NCI-H1092 (cell line): ENCODE measurements around the gene SLC43A1.
A peak's percentile ranks its signal among the peaks of the same experiment; 100 is the strongest.

Experiments
- DNase-seq: peaks from one replicate; lab custom pipeline; 2025; lab: John Stamatoyannopoulos, UW

SLC43A1 gene

DNA sequence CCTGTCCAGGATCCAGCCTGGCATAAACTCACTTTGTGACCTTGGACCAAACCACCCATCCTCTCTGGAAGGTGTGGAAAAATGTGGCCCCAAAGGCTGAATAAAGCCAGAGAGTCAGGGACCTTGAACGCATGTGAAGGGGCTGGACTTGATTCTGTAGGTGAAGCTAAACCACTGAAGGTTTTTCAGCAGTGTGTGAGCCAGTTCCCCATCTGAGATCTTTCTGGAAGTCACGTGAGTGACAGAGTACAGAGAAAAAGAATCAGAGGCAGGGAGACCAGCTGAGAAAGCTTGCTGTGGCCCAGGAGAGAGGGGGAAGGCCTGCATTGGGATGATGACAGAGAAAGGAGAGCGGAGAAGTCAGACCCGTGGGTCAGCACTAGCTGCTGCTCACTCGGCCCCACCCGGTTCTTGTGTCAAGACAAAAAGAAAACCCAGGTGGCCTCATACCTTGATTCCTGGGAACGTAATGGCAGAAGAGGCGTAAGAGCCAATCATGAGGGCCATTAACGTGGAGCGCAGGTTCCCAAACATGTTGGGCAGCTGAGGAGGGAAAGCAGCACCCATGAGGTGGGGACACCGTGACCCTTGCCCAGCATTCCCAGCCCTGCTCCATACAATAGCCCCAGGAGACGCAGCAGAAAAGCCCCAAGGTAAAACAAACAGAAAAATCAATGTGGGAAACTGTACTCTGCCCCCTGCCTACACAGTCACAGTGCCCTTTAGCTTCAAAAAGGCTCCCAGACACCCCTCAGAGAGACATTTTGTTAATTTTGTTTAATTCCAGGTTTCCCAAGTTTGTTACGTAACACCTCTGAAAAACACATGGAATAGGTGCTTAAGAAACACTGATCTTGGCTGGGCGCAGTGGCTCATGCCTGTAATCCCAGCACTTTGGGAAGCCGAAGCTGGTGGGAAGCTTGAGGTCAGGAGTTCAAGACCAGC lies 17.9 kb downstream of the SLC43A1 start:
- DNase-seq, result no peak

DNA sequence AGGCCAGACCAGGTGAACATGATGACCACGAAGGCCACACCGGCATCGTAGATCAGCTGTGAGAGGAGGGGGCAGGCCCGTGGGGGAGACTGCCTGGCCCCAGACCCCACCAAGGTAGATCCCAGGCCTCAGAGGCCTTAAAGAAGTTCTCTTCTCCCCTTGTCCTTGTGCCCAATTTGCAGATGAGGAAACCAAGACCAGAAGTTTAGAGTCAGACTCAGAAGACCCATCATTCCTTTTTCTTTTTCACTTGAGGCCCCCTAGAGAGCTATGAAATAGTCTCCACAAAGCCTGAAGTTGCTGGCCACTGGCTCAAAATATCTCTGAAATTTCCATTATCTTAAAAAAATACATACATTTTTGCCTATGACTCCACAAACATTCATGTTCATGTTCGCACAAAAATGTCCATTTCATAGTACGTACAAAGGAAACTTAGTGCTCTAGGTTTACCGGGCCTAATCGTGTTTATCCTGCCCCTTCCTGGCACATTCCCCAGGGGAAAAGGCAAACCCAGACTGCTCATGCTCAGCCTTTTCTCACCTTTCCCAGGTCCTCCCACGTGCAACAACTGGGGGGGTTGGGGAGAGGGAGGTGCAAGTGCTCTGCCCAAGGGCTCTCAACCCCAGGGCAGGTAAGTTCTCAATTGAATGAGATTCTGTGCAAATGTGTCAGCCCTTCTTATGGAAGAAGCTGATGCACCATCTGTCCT lies 19.2 kb downstream of the SLC43A1 start:
- DNase-seq, result no peak

DNA sequence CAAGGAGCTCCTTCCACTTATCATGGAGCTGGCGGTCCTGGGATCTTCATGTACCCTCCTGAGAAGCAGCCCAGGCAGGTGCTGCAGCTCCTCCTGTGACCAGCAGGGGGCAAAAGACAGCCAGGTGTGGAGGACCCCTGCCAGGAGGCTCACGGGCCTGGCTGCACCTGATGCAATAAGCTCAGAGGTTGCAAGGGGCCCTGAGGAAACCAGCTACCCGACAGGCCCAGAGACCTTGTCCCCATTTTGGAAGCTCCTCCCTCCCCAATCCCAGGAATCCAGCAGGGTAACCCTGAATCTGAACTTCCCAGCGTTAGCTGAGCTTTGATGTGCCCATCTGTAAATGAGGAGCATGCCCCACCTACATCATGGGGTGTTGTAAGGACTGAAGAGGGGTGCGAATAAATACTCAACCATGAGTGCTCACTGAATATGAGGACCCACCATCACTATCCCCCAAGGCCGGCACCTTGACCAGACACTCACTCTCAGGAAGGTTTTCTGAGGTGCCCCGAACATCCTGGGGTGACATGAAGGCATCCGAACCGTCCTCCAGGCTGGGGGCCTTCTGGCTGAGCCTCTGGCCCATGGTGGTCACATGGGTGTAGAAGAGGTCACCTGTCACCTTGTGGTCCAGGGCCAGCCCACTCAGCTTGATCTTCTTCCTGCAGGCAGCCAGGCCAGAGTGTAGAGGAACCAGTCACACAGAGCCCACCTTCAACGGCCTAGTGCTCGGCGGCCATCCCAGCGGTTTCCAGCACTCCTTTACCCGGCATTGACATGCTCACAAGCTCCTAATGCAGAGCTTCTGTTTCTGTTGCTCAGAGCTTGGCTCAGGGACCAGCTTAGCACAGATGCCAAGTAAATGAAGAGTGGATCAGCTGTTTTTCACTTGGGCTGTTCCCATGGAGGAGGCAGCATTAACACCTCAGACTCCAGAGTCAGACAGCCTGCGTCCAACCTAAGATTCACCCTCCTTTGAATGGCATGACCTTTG lies 21.7 kb downstream of the SLC43A1 start:
- DNase-seq, result peak; percentile 42

- DNase-seq, result peak; percentile 34
Measured at GRCh38 chr11:57491371-57492061, 24.0 kb downstream of the SLC43A1 start.

DNA sequence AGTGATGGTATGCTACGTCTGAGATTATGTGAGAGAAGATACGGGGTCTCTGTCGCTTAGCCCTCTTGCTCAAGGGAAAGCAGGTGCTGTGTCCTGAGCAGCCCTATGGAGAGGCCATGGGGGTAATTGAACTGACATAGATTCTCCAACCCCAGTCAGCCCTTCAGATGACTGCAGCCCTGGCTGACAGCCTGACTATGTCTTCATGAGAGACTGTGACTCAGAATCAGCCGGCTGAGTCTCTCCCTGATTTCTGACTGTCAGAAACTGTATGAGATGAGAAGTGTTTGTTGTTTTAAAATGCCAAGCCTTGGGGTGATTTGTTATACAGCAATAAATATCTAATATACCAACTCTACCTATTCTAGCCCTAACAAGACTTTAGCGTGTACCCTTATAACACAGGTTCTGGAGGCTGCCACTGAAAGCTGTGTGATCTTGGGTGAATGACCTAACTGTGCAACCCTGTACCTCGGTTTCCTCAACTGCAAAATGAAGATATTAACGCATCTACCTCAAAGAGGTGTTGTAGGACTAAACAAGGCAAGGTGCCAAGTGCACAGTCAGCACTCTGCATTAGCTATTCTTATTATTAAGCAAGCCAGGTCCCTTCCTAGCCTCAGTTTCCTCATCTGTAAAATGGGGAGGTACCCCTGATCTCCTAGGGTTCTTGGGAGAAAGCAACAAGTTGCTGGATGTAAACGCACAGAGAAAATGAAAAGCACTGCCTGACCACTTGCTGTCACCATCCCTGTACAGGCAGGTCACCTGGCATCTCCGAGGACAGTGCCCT lies 24.9 kb downstream of the SLC43A1 start:
- DNase-seq, result no peak

GRCh38 chr11:57487920-57488659 lies 27.4 kb downstream of the SLC43A1 start:
- no peak for DNase-seq

DNA sequence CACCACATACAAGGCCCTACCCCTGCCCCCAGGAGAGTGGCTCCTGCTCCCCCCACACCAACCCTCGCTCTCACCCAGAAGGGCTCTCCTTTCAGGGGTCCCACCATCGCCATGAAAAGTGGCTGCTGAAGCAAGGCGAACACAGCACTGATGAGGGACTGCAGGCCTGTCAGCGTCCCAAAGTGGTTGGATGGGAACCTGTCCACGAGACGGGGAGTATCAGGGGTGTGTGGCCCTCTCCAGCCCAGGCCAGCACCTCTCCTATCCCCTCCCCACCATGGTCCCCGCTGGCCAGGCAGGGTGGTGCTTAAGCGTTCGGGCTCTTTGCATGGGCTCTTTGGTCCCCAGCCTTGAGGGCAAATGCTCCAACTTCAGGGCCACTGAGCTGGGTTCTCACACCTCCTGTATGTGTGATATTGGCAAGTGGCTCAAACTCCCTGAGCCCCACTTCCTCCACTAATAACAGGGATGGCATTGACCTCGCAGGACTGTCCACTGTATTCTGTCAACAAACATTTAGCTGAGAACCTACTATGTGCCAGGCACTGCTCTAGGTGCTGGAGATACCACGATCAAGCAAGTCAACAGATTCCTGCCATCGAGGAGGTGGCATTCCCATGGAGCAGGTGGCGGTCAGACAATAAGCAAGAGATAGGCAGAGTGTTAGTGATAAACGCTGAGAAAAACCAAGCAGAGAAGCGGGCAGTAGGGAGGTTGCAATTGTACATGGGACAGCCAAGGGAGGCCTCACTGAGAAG lies 28.3 kb downstream of the SLC43A1 start:
- DNase-seq, result no peak

DNA sequence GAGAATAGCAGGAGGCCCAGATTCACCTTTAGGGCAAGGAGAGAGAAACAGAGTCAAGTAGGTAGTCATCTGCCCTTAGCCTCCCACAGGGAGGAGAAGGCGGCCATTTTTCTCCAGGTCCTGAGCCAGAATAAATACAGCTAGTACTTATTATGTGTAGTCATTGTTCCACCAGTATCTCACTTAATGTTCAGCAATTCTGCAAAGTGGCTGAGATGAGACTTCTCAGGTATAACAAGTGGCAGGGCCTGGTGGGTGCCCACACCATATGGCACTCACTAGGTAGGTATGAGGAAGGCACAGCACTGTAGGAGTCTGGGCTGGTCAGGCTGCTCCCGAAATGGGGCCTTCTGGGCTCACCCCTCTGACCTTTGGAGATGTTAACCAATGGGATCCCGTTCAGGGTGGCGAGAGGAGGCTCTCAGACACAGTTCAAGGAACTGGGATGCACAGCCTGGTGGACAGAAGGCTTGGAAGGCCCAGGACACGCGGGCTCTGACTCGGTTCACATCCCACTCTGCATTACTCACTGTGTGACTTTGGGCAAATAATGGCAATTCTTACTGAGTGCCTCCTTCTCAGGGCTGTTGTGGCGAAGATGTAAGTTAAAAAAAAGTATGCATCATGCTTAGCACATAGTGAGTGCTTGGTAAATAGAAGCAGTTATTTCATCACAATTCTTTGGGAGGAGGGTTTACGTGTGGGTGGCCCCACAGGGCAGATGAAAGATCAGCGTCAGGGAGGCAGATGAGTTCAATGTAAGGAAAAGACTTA lies 30.1 kb downstream of the SLC43A1 start:
- DNase-seq, result no peak

DNA sequence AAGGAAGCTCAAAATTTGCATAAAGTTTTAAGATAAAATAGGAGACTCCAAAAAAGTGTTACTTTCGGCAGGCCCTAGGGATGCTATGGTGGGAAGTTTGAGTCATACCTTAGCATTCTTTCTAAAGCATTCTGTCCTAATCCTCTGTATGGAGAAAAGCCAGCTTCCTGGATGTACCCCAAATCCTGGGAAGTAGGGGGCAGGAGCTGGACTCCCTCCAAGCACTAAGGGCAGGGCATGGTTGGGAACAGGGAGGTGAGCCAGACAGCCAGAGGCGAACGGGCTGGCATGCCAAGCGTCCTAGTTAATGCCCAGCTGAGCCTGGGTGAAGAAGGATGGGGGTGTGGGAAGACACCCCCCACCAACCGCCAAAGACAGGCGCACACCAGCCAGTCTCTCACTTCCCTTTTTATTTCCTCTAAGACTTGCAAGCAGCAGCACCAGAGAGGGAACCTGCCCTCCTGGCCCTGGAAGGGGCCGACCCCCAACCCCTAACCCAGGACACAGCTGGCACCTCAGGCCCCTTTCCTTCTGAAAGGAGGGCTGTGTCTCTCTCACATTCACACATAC lies 31.3 kb downstream of the SLC43A1 start:
- DNase-seq, result no peak

DNA sequence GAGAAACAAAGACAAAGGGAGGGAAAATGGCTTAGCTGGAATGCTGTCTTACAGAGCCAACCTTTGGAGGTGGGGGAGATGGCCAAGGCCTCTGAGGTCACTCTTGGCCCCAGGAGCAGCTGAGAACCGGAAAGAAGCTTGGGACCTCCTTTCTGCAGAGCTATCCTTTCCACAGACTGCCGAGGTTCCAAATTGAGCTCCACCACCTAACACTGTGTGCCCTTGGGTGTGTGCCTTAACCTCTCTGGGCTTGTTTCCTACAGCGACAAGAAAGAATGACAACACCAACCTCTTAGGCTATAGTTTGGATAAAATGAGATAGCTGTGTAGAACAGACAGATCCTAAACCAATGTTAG lies 32.0 kb downstream of the SLC43A1 start:
- DNase-seq, result no peak

DNA sequence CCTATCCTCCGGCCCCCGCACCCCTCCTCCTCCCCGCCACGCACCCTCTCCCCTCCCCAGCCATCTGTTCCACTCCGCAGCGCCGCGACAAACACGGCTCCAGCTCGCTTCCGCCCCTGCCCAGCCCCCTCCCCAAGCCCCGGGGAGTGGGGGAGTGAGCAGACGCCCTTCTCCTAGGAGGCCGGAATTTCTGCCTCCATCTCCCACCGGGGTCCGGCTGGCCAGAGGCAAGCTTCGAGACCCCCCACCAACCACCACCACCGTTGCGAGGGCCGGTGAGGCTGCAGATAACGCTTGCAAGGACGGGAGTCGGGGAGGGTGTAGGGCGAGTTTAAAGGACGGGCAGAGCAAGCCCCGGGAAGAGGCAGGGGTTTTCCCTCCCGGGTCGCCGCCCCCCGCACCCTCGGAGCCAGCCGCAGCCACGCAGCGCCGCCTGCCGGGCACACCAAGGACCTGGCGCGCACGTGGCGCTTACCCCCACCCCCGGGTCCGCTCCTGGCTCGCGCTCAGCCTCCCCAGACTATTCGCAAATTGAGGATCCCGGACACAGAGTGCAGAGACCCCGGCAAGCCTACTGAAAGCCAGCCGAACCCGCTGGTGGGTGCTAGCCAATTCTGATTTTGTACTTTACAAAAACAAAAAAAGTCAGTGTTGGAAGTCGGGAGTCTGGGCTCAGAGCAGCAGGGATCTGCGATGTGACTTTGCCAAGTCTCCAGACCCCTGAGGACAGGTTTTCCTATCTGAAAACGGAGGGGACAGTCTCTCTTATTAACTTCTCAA lies 32.5 kb downstream of the SLC43A1 start:
- peak; percentile 47 for DNase-seq

- no peak for DNase-seq
Measured at GRCh38 chr11:57481915-57482781, 33.4 kb downstream of the SLC43A1 start.

- DNase-seq, result no peak
Measured at GRCh38 chr11:57481315-57481714, 34.2 kb downstream of the SLC43A1 start.

DNA sequence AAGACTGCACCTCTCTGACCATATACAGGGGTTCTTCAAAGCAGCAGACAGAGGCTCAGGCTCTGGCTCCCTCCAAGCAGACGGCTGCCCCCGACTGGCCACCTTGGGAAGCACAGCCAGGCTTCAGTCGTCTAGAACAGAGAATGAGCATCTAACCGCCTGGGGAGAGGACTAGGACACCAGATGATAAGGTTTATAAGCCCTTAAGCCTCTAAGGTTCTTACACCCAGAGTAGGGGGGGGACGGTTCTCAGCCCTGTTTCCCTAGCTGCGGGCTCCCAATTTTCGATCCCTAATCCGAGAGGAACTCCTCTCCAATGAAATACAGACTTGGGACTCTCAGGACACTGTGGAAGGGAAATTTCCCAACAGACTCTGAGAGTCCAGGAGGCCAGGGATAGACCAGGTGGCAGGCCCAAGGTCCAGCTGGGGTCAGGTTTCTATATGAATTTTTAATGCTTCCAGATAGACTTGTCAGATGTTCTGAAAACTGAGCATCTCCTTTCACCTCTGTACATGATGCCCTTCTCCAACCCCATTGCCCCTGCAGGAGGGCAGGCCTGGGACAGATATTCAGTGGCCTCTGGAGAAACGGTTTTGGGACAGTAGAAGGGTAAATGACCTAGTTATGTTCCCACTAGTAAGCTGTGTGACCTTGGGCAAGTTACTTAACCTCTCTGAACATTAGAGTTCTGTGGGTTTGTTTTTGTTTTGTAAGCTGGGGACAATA lies 34.9 kb downstream of the SLC43A1 start:
- DNase-seq, result peak; percentile 63

GRCh38 chr11:57479911-57480310 lies 35.6 kb downstream of the SLC43A1 start:
- no peak for DNase-seq
